Mammary epithelial cell (primary cell): ENCODE results near the gene RALGDS.

Experiments used
- CTCF ChIP-seq, 2 donors: IDR thresholded peaks in 1 of 2; conservative IDR thresholded peaks in 1 of 2; 2 replicates each; pipeline ENCODE4 v1.5.1; 2011 to 2012; ENCODE audit warnings: inconsistent platforms in 2 of 2, low read length in 2 of 2, mild to moderate bottlenecking in 2 of 2, control low read depth in 1 of 2, low read depth in 1 of 2; ENCODE audit not compliant: insufficient read depth in 1 of 2; ENCODE audit errors: extremely low read depth in 1 of 2
- EZH2 ChIP-seq: IDR thresholded peaks from 2 replicates; pipeline ENCODE4 v1.6.1; 2012; ENCODE audit warnings: low read length, inconsistent platforms, borderline replicate concordance

- no peak for TF ChIP-seq CTCF (conservative IDR thresholded peaks at IDR 0.05 in 1 of 2, IDR thresholded peaks at IDR 0.05 in 1 of 2; ENCODE audit: extremely low read depth in 1 of 2, insufficient read depth in 1 of 2, low read depth in 1 of 2, low read length in 2 of 2)
- TF ChIP-seq EZH2 = no peak
Measured at GRCh38 chr9:133063500-133064231, 57.4 kb downstream of the RALGDS start.
